Right cardiac atrium (tissue), 5 donors: Measurements from ENCODE around the gene UBC. TPM values are rescaled to one million over a fixed set of nuclear protein-coding genes. Genes with fewer than 3 reads are reported as not detected.

Experiments
- ATAC-seq, 2 donors: fragments of 200-7000 bp; cut with Tn5 transposase; one replicate each; pipeline versions ENCODE4 v1.8.0 to v1.9.1; 2020; ENCODE audit warnings: moderate library complexity in 2 of 2, mild to moderate bottlenecking in 1 of 2
- DNase-seq, 3 donors: peaks; one replicate each; pipeline ENCODE4 v3.0.0-alpha.2; 2020
- H3K27ac ChIP-seq: one replicate; pipeline ENCODE4 v1.5.1; 2013; ENCODE audit warnings: mild to moderate bottlenecking, low read length, control low read depth, moderate library complexity
- H3K27me3 ChIP-seq: one replicate; pipeline ENCODE4 v1.6.1; 2013; ENCODE audit not compliant: control insufficient read depth, insufficient read depth
- H3K4me1 ChIP-seq: one replicate; pipeline ENCODE4 v1.6.1; 2013; ENCODE audit warnings: low read length; ENCODE audit not compliant: control insufficient read depth, insufficient read depth
- H3K4me3 ChIP-seq: one replicate; pipeline ENCODE4 v1.5.1; 2013; ENCODE audit warnings: low read length, control low read depth
- H3K9me3 ChIP-seq: one replicate; pipeline ENCODE4 v1.6.1; 2013; ENCODE audit warnings: low read length; ENCODE audit not compliant: control insufficient read depth
- WGBS: extraction: QIAGEN DNeasy Blood & Tissue Kit; methylation state at CpG from one replicate; pipeline ENCODE4 v1.1.7; 2013; 5-methylcytosine and 5-hydroxymethylcytosine counted together
- intact Hi-C, 4 donors: fragments of 100-400 bp; cut with DNase I; formaldehyde crosslinking; loops; one replicate each; pipeline versions ENCODE4 v1.11.0 to v1.14.0; 2022 to 2023
- long read RNA-seq, 4 donors: library from polyadenylated mRNA; unstranded; transcript quantifications; one replicate each; pipeline ENCODE4 v2.0.0, GENCODE V29; 2020 to 2021
- polyA plus RNA-seq: library from polyadenylated mRNA; stranded (reverse); fragments of 200-250 nt; gene quantifications from one replicate; pipeline ENCODE4 v1.2.3, GENCODE V29; 2013
- total RNA-seq, 4 donors: library from RNA; stranded (reverse); fragmentation: NEBNext Ultra II Directional; extraction: Animal tissue kit (Norgen Biotek cat#: 25700); gene quantifications; one replicate each; pipeline ENCODE4 v1.2.1, GENCODE V29; 2021
- donor health status: healthy with polysubstance abuse.
- donor health status: DM: no; HTN: yes; CAD: no.
- donor health status: DM: no; HTN: no; CAD: no.
- donor health status: DM: no; HTN: yes; CAD: no; lungs with severe emphysema.
- donor health status: DM: yes; HTN: yes; CAD: no.

Gene UBC
- 1,000 to 10,000 TPM; 1,045 to 1,141 (median 1,055) TPM for total RNA-seq
- polyA plus RNA-seq: 1,140 TPM
- long read RNA-seq, donor 1, transcript UBC-205 (1 exons, 3,745 nt): minor isoform, 287 of 1,416 reads
- long read RNA-seq, donor 1, transcript UBC-204 (2 exons, 624 nt): minor isoform, 5 of 1,416 reads
- long read RNA-seq, donor 1, transcript UBC-201 (2 exons, 2,688 nt): major isoform, 1,114 of 1,416 reads
- long read RNA-seq, donor 1, partial matches to known transcripts: 0 of 1,416 reads
- long read RNA-seq, donor 1, other reads (novel, unspliced or antisense): 8 of 1,416 reads
- long read RNA-seq, donor 2, transcript UBC-205 (1 exons, 3,745 nt): minor isoform, 151 of 1,151 reads
- long read RNA-seq, donor 2, transcript UBC-201 (2 exons, 2,688 nt): major isoform, 987 of 1,151 reads
- long read RNA-seq, donor 2, partial matches to known transcripts: 2 of 1,151 reads
- long read RNA-seq, donor 2, other reads (novel, unspliced or antisense): 6 of 1,151 reads
- long read RNA-seq, donor 3, transcript UBC-201 (2 exons, 2,688 nt): major isoform, 1,411 of 1,778 reads
- long read RNA-seq, donor 3, transcript UBC-204 (2 exons, 624 nt): minor isoform, 13 of 1,778 reads
- long read RNA-seq, donor 3, transcript UBC-205 (1 exons, 3,745 nt): minor isoform, 329 of 1,778 reads
- long read RNA-seq, donor 3, partial matches to known transcripts: 0 of 1,778 reads
- long read RNA-seq, donor 3, other reads (novel, unspliced or antisense): 22 of 1,778 reads
- long read RNA-seq, donor 4, transcript UBC-205 (1 exons, 3,745 nt): minor isoform, 92 of 809 reads
- long read RNA-seq, donor 4, transcript UBC-201 (2 exons, 2,688 nt): major isoform, 707 of 809 reads
- long read RNA-seq, donor 4, partial matches to known transcripts: 1 of 809 reads
- long read RNA-seq, donor 4, other reads (novel, unspliced or antisense): 6 of 809 reads

GRCh38 chr12:124914392-124915238 is at the start of gene UBC:
UBC (minus strand) TSS chr12:124914650; CDS start chr12:124913771, 879 bp downstream.
- peak within 1 kb of the TSS; percentile 91 for H3K4me3 ChIP-seq
- WGBS: under 1% methylated on average over 85 of the region's 85 CpGs
- DNase-seq (peak; percentile 89 to 95 (median 94)), ATAC-seq (peak; percentile 66 to 68)
- no peaks in the 10 kb centered on the region for H3K9me3 ChIP-seq
- intact Hi-C loops: no loop called here
- H3K27ac ChIP-seq: peak within 1 kb of the TSS; percentile 99
- peaks cover 11% of the 10 kb centered on the region for H3K4me1 ChIP-seq
- H3K27me3 ChIP-seq: no peaks in the 10 kb centered on the region

DNA sequence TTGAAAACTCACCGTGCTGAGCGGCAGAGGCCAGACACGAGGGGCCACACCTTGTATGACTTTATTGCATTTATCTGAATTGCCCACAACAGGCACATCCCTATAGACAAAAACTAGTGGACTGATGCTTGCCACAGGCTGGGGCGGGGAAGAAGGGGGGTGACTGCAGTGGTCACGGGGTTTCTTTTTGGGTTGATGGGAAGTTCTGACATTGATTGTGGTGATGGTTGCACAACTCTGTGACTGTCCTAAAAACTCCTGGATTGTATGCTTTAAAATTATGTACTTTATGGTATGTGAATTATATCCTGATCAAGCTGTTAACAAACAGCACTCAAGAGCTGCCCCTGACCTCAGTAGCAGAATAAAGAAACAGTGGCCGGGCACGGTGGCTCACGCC is 48.8 kb upstream of the UBC start:
- Histone ChIP-seq H3K4me1 (no peaks in the 10 kb centered on the region), H3K27me3 (no peaks in the 10 kb centered on the region), H3K9me3 (no peaks in the 10 kb centered on the region), H3K4me3 (no peak overlapping the region), H3K27ac (no peak overlapping the region)
- 94% methylated on average over 8 of the region's 8 CpGs for WGBS
- ATAC-seq (no peak), DNase-seq (peak in 1 of 3 donors; percentile 13)
- intact Hi-C loops: no loop called here

- H3K27ac ChIP-seq: no peak overlapping the region
- no peak for ATAC-seq
- 93% methylated on average over 29 of the region's 29 CpGs for whole genome bisulfite sequencing
- H3K9me3 ChIP-seq: no peaks in the 10 kb centered on the region
- intact Hi-C loops: no loop called here
- H3K4me1 ChIP-seq: no peaks in the 10 kb centered on the region
- H3K4me3 ChIP-seq: no peak overlapping the region
- peak in 1 of 3 donors; percentile 7 for DNase-seq
- H3K27me3 ChIP-seq: no peaks in the 10 kb centered on the region
Observed at GRCh38 chr12:124961055-124961454, 46.6 kb upstream of the UBC start.

DNA sequence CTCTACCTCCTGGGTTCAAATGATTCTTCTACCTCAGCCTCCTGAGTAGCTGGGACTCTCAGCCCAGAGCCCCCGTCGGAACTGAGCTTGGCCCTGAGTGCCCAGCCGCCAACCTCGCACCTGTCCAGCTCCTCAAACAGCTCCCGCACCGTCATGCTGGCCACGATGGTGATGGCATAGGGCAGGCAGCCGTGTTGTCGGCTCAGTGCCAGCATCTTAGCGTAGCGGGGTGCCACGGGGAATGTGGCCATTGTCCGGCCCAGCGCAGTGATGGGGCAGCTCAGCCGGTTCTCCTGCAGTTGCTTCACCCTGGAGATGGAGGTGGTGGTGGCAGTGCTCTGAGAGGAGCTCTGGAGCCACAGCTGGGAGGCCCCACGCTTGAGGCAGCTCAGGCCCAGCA is 42.1 kb upstream of the UBC start:
- Histone ChIP-seq H3K4me3 (no peak overlapping the region), H3K9me3 (no peaks in the 10 kb centered on the region), H3K4me1 (no peaks in the 10 kb centered on the region), H3K27ac (no peak overlapping the region), H3K27me3 (no peaks in the 10 kb centered on the region)
- intact Hi-C loops: no loop called here
- DNase-seq (peak in 1 of 3 donors; percentile 47), ATAC-seq (no peak)
- WGBS: 96% methylated on average over 16 of the region's 16 CpGs

DNA sequence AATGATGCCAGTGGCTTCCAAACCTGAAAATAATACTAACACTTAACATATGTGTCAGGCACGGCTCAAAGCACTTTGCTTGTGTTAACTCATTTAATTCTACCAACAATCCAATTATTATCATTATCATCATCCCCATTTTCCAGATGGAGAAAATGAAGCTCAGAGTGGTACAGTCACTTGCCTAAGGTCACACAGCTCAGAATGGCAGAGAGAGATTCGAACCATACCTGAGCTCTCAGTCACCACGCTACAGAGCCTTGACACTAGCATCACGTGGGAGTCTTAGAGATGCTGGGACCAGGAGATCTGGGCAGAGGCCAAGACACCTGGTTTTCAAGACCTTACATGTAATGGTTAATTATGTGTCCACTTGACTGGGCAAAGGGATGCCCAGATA is 40.3 kb upstream of the UBC start:
- WGBS: 96% methylated on average over 4 of the region's 4 CpGs
- DNase-seq (peak in 1 of 3 donors; percentile 5), ATAC-seq (no peak)
- intact Hi-C loops: no loop called here
- Histone ChIP-seq H3K4me1 (no peaks in the 10 kb centered on the region), H3K4me3 (no peak overlapping the region), H3K9me3 (no peaks in the 10 kb centered on the region), H3K27ac (no peak overlapping the region), H3K27me3 (no peaks in the 10 kb centered on the region)

DNA sequence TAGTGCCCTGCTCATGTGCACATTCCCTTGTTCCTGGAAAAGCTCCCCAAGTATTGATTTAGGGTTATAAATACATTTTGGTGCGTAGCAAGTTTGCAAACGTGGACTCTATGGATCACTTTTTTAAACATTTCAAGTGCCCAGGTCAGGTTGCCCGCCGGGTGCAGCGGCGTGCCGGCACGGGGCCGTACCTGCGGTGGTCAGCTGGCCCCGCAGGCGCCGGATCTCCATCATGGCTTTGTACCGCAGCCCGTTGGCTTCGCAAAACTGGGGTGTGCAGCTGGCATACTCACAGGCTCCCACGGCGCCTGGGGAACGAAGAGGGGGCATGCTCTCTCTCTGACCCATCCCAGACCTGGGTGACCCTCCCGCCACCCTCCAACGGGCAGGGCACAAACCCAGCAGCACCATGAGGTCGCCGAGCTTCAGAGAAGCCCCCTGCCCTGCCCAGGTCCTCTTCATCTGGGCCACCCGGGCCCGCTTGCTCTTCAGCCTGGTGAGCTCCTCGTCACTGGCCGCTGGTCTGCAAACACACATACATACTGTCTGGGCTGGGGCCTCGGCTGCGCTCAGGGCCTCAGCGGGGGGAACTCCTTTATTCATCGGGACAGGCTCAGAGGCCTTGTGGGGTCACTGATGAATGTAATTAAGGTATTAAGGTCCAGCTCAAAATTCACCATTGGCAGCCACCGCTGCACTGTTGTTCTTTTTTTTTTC is 39.4 kb upstream of the UBC start:
- H3K9me3 ChIP-seq: no peaks in the 10 kb centered on the region
- no peaks in the 10 kb centered on the region for H3K27me3 ChIP-seq
- DNase-seq (peak in 1 of 3 donors; percentile 22), ATAC-seq (no peak)
- WGBS: 94% methylated on average over 32 of the region's 32 CpGs
- no peak overlapping the region for H3K27ac ChIP-seq
- H3K4me1 ChIP-seq: no peaks in the 10 kb centered on the region
- no peak overlapping the region for H3K4me3 ChIP-seq
- intact Hi-C loops: no loop called here

GRCh38 chr12:124952801-124953200 is 38.4 kb upstream of the UBC start:
- intact Hi-C loops: no loop called here
- Histone ChIP-seq H3K4me1 (no peaks in the 10 kb centered on the region), H3K27me3 (no peaks in the 10 kb centered on the region), H3K27ac (no peak overlapping the region), H3K9me3 (no peaks in the 10 kb centered on the region), H3K4me3 (no peak overlapping the region)
- ATAC-seq: no peak
- WGBS: 62% methylated on average over 8 of the region's 8 CpGs
- DNase-seq: peak in 1 of 3 donors; percentile 20

DNA sequence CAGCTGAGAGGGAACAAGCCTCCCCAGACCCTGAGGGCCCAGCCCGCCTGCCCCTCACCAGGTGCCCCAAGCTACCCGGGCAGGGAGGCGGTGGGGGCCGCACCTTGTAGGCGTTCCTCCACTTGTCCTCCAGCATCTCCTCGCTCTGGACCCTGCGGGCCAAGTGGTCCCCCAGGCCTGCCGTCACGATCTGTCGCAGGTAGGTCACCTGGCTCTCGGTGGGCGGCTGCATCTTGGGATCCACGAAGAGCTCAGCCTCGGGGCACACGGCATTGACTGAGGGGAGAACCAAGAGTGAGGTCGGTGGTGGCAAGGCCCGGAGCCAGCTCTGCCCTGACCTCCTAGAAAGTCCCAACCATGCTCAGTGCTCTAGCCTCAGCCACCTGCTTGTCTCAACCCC is 37.8 kb upstream of the UBC start:
- no peaks in the 10 kb centered on the region for H3K27me3 ChIP-seq
- intact Hi-C loops: no loop called here
- ATAC-seq (no peak), DNase-seq (peak in 1 of 3 donors; percentile 36)
- WGBS: 94% methylated on average over 17 of the region's 17 CpGs
- no peak overlapping the region for H3K4me3 ChIP-seq
- H3K9me3 ChIP-seq: no peaks in the 10 kb centered on the region
- H3K27ac ChIP-seq: no peak overlapping the region
- H3K4me1 ChIP-seq: no peaks in the 10 kb centered on the region

DNA sequence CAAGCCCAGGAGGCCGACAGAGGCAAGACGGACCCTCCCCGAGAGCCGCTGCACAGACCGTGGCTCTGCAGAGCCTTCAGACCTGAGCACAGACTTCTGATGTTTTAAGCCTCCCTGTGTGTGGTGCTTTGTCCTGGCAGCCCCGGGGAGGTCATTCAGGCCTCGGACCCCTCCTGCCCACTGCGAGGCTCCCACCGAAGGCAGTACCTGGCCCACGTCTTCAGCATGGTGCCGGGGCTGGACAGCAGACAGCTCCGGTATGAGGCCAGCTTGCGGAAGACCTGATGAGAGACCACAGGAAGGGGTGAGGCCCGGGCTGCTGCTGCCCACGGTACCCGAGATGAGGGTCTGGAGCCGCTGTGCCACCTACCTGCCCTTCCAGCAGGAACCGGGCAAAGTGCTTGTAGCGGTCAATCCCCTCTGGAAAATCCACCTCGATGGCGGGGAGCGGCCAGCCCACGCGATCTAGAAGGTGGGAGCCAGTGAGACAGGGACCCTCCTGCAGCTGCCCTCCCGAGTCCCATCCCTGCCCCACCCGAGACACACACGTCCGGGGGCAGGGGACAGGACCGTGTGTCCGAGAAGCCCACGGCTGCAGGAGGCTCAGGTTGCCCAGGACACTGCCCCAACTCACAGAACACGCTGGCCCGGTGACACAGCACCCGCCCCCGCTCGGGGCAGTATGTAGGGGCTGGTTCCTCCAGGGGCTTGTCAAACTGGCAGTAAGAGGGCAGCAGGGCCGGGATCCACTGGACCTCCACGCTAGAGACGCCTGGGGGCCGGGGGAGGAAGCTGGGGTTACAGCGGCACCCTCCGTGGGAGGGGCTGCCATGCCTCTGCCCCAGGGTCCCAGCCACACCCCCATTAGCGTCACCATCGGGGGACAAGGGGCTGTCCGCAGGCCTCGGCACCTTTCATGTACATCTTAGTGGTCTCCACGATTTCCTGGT is 35.6 kb upstream of the UBC start:
- no peak for ATAC-seq

More for the DNA sequence above, 35.6 kb upstream of the UBC start:
- Histone ChIP-seq H3K4me3 (no peak overlapping the region), H3K27ac (no peak overlapping the region), H3K27me3 (no peaks in the 10 kb centered on the region), H3K4me1 (no peaks in the 10 kb centered on the region), H3K9me3 (no peaks in the 10 kb centered on the region)
- intact Hi-C loops: no loop called here
- WGBS: 92% methylated on average over 47 of the region's 47 CpGs
- peak in 1 of 3 donors; percentile 37 for DNase-seq
